Measurements from ENCODE around the gene ATL2.

- TF ChIP-seq POLR2A (IDR thresholded peaks at IDR 0.05), result no peak
- TF ChIP-seq, protein P1, sequence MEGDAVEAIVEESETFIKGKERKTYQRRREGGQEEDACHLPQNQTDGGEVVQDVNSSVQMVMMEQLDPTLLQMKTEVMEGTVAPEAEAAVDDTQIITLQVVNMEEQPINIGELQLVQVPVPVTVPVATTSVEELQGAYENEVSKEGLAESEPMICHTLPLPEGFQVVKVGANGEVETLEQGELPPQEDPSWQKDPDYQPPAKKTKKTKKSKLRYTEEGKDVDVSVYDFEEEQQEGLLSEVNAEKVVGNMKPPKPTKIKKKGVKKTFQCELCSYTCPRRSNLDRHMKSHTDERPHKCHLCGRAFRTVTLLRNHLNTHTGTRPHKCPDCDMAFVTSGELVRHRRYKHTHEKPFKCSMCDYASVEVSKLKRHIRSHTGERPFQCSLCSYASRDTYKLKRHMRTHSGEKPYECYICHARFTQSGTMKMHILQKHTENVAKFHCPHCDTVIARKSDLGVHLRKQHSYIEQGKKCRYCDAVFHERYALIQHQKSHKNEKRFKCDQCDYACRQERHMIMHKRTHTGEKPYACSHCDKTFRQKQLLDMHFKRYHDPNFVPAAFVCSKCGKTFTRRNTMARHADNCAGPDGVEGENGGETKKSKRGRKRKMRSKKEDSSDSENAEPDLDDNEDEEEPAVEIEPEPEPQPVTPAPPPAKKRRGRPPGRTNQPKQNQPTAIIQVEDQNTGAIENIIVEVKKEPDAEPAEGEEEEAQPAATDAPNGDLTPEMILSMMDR (IDR thresholded peaks at IDR 0.05), result no peak
Measured at GRCh38 chr2:38419499-38419898, 42.4 kb upstream of the ATL2 start.

All from gastroesophageal sphincter (tissue), 3 donors.